ENCODE measurements around the gene OTUD7B. TPM values are rescaled to one million over a fixed set of nuclear protein-coding genes. Genes with fewer than 3 reads are reported as not detected.

Gene OTUD7B
- total and polyA plus RNA-seq, 3 donors from 2014 or later: 23.1 to 31.5 (median 30.3) TPM

GRCh38 chr1:149927563-149928400, 82.7 kb downstream of the OTUD7B start, which contains the start of gene SF3B4:
Gene SF3B4, minus strand, starts transcription at chr1:149927803. Its CDS starts 44 bp downstream, at chr1:149927759.
- Histone ChIP-seq H3K4me3 (peak within 1 kb of the TSS; percentile 90 to 91), H3K4me1 (peaks cover 23% of the 10 kb centered on the region), H3K27ac (peak within 1 kb of the TSS; percentile 91 to 94), H3K9me3 (no peaks in the 10 kb centered on the region), H3K36me3 (ENCODE audit: low read depth, missing control alignments) (no peaks in the 10 kb centered on the region), H3K27me3 (no peaks in the 10 kb centered on the region)
- peak; percentile 97 for DNase-seq
- TF ChIP-seq CTCF (IDR thresholded peaks at IDR 0.05): no peak
- peak; percentile 89 for TF ChIP-seq POLR2A (IDR thresholded peaks at IDR 0.05)
- intact Hi-C loops (cut with DNase I; ENCODE audit: low total_unique reads): no loop called here
- WGBS, 2 donors: 1% methylated on average over 38 to 47 of the region's 47 CpGs

- Histone ChIP-seq H3K9me3 (no peaks in the 10 kb centered on the region), H3K36me3 (ENCODE audit: low read depth, missing control alignments) (no peaks in the 10 kb centered on the region), H3K27me3 (no peaks in the 10 kb centered on the region), H3K4me1 (peaks cover 23% of the 10 kb centered on the region), H3K4me3 (peak overlapping the region; percentile 90 to 91), H3K27ac (peak overlapping the region; percentile 91 to 94)
- 3 to 4% methylated on average over 10 of the region's 10 CpGs for WGBS, 2 donors
- DNase-seq: no peak
- TF ChIP-seq CTCF (IDR thresholded peaks at IDR 0.05): no peak
- TF ChIP-seq POLR2A (IDR thresholded peaks at IDR 0.05): no peak
- intact Hi-C loops (cut with DNase I; ENCODE audit: low total_unique reads): no loop called here
Measured at GRCh38 chr1:149927056-149927562, 83.4 kb downstream of the OTUD7B start.

- no peak overlapping the region for H3K27ac ChIP-seq
- intact Hi-C loops (cut with DNase I; ENCODE audit: low total_unique reads): no loop called here
- no peaks in the 10 kb centered on the region for H3K27me3 ChIP-seq
- 84 to 89% methylated on average over 9 of the region's 9 CpGs for WGBS, 2 donors
- peaks cover 23% of the 10 kb centered on the region for H3K4me1 ChIP-seq
- no peaks in the 10 kb centered on the region for H3K9me3 ChIP-seq
- no peak overlapping the region for H3K4me3 ChIP-seq
- TF ChIP-seq CTCF (IDR thresholded peaks at IDR 0.05) (no peak), POLR2A (IDR thresholded peaks at IDR 0.05) (no peak)
- DNase-seq: no peak
- no peaks in the 10 kb centered on the region for H3K36me3 ChIP-seq (ENCODE audit: low read depth, missing control alignments)
Measured at GRCh38 chr1:149926296-149926695, 84.2 kb downstream of the OTUD7B start.

- intact Hi-C loops (cut with DNase I; ENCODE audit: low total_unique reads): no loop called here
- Histone ChIP-seq H3K9me3 (no peaks in the 10 kb centered on the region), H3K4me3 (no peak overlapping the region), H3K36me3 (ENCODE audit: low read depth, missing control alignments) (no peaks in the 10 kb centered on the region), H3K27me3 (no peaks in the 10 kb centered on the region), H3K4me1 (peaks cover 23% of the 10 kb centered on the region), H3K27ac (no peak overlapping the region)
- DNase-seq: no peak
- TF ChIP-seq CTCF (IDR thresholded peaks at IDR 0.05) (no peak), POLR2A (IDR thresholded peaks at IDR 0.05) (no peak)
- WGBS, 2 donors: 95 to 96% methylated on average over 2 of the region's 2 CpGs
Measured at GRCh38 chr1:149925751-149926150, 84.8 kb downstream of the OTUD7B start.

Measured in testis (tissue), 3 donors.